ENCODE measurements around the gene TINCR.

GRCh38 chr19:5607318-5608275, 39.8 kb upstream of the TINCR start:
- TF ChIP-seq, protein P1, sequence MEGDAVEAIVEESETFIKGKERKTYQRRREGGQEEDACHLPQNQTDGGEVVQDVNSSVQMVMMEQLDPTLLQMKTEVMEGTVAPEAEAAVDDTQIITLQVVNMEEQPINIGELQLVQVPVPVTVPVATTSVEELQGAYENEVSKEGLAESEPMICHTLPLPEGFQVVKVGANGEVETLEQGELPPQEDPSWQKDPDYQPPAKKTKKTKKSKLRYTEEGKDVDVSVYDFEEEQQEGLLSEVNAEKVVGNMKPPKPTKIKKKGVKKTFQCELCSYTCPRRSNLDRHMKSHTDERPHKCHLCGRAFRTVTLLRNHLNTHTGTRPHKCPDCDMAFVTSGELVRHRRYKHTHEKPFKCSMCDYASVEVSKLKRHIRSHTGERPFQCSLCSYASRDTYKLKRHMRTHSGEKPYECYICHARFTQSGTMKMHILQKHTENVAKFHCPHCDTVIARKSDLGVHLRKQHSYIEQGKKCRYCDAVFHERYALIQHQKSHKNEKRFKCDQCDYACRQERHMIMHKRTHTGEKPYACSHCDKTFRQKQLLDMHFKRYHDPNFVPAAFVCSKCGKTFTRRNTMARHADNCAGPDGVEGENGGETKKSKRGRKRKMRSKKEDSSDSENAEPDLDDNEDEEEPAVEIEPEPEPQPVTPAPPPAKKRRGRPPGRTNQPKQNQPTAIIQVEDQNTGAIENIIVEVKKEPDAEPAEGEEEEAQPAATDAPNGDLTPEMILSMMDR (IDR thresholded peaks at IDR 0.05; ENCODE audit: insufficient read depth, low read length, poor library complexity, severe bottlenecking) = no peak
- no peak for TF ChIP-seq EZH2phosphoT487 (conservative IDR thresholded peaks at IDR 0.05; ENCODE audit: low read length)

Data from SU-DHL-6 (cell line).